HepG2 (cell line): ENCODE measurements around the gene RTF1. TPM values are rescaled to one million over a fixed set of nuclear protein-coding genes. Genes with fewer than 3 reads are reported as not detected.

Experiments used
- CREB1 ChIP-seq, 2 experiments: fragments of 450-650 bp in 1 of 2; IDR thresholded peaks; 2 replicates each; pipeline ENCODE4 v1.6.1; 2016 to 2017; ENCODE audit warnings: control low read depth in 1 of 2, mild to moderate bottlenecking in 1 of 2, missing compliant biosample characterization in 1 of 2, missing genetic modification characterization in 1 of 2
- ELF1 ChIP-seq: sonication (generic); formaldehyde crosslinking; IDR thresholded peaks from 2 replicates; pipeline ENCODE4 v1.4.0; 2020; ENCODE audit warnings: missing genetic modification reagents
- ESRRA ChIP-seq: sonication (generic); formaldehyde crosslinking; IDR thresholded peaks from 2 replicates; pipeline ENCODE4 v1.5.1; 2020; ENCODE audit warnings: mild to moderate bottlenecking, low read depth, missing genetic modification reagents
- GATAD1 ChIP-seq: IDR thresholded peaks from 2 replicates; pipeline ENCODE4 v1.6.1; 2016; ENCODE audit warnings: missing genetic modification reagents, missing compliant biosample characterization
- NR2F6 ChIP-seq, 2 experiments: IDR thresholded peaks; 2 replicates each; pipeline ENCODE4 v1.6.1; 2016; ENCODE audit warnings: antibody characterized with exemption in 1 of 2, mild to moderate bottlenecking in 1 of 2
- ONECUT2 ChIP-seq: sonication (generic); formaldehyde crosslinking; IDR thresholded peaks from 2 replicates; pipeline ENCODE4 v1.4.0; 2020; ENCODE audit warnings: missing genetic modification reagents
- PITX1 ChIP-seq: sonication (generic); formaldehyde crosslinking; IDR thresholded peaks from 2 replicates; pipeline ENCODE4 v1.5.1; 2020; ENCODE audit warnings: mild to moderate bottlenecking, missing genetic modification reagents
- ZBTB25 ChIP-seq: IDR thresholded peaks from 2 replicates; pipeline ENCODE4 v1.6.1; 2018; ENCODE audit warnings: missing genetic modification reagents
- ZNF276 ChIP-seq: sonication (generic); formaldehyde crosslinking; IDR thresholded peaks from 2 replicates; pipeline ENCODE4 v1.4.0; 2020; ENCODE audit warnings: mild to moderate bottlenecking, low read depth, missing genetic modification reagents
- ZNF350 ChIP-seq: sonication (generic); formaldehyde crosslinking; IDR thresholded peaks from 2 replicates; pipeline ENCODE4 v1.4.0; 2020; ENCODE audit warnings: mild to moderate bottlenecking, low read depth, missing genetic modification reagents, borderline replicate concordance
- ZNF580 ChIP-seq: IDR thresholded peaks from 2 replicates; pipeline ENCODE4 v1.6.1; 2016; ENCODE audit warnings: low read depth, borderline replicate concordance
- polyA plus RNA-seq, 8 experiments: library from polyadenylated mRNA; depleted of rRNA in 3 of 8; stranded (reverse) in 7 of 8; unstranded in 1 of 8; fragments of >200 nt; fragmentation: Illumina TruSeq in 4 of 8; extraction: Trizol in 4 of 8; gene quantifications; 2 replicates each; pipeline versions ENCODE4 v1.2.1 to v1.2.3, GENCODE V29; 2011 to 2016; ENCODE audit warnings: low read depth in 4 of 8, missing spikeins in 1 of 8, mixed read lengths in 1 of 8; ENCODE audit not compliant: insufficient read depth in 1 of 8
- total RNA-seq, 5 experiments: library from RNA; depleted of rRNA; stranded (reverse); fragments of >200 nt; fragmentation: Illumina TruSeq; extraction: Trizol; gene quantifications; 2 replicates each; pipeline ENCODE4 v1.2.3, GENCODE V29; 2016; ENCODE audit warnings: low read depth in 1 of 5
- TF ChIP-seq, protein P1 (sequence below): sonication (generic); formaldehyde crosslinking; IDR thresholded peaks from 2 replicates; pipeline ENCODE4 v1.4.0; 2020; ENCODE audit warnings: missing genetic modification reagents
- TF ChIP-seq, protein P2 (sequence below): sonication (generic); formaldehyde crosslinking; IDR thresholded peaks from 2 replicates; pipeline ENCODE4; 2020; ENCODE audit warnings: missing genetic modification reagents, mild to moderate bottlenecking, borderline replicate concordance
- TF ChIP-seq, protein P3 (sequence below): IDR thresholded peaks from 2 replicates; pipeline ENCODE4 v1.6.1; 2016; ENCODE audit warnings: missing compliant biosample characterization, missing genetic modification reagents, borderline replicate concordance

Gene RTF1
- total and polyA plus RNA-seq, 2 of the 13 experiments (the other 11 are each of a cell fraction or from before 2014, with no cell fraction given): 13.9 to 17.9 TPM

DNA sequence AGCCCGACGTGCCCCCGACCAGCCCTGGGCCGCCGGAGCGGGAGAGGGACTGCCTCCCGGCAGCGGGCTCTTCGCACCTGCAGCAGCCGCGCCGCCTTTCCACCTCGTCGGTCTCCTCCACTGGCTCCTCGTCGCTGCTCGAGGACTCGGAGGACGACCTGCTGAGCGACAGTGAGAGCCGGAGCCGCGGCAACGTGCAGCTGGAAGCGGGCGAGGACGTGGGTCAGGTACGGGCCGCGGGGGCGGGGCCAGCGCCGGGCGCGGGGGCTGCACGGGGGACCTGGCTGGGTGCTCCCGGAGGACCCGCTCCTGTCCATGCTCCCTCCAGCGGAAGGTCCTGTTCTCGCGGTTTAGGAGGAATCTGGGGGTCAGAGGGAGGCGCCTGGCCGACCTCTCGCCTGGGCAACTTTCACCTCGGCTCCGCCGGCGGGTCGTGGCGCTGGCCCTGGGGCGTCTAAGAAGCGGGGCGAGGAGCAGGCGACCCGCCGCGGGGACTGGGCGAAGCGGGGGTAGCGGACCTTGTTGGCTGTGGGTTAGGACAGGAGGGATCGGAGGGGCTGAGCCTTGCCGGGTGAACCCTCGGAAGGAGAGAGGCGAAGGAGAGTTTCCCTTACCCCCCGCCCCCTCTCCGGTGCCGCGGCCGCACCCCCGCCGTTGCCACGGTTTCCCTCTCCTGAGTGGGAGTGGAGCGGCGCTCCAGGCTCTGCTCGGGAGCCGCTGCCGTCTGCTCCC lies 77.5 kb downstream of the RTF1 start (continued):
- TF ChIP-seq, protein P1, sequence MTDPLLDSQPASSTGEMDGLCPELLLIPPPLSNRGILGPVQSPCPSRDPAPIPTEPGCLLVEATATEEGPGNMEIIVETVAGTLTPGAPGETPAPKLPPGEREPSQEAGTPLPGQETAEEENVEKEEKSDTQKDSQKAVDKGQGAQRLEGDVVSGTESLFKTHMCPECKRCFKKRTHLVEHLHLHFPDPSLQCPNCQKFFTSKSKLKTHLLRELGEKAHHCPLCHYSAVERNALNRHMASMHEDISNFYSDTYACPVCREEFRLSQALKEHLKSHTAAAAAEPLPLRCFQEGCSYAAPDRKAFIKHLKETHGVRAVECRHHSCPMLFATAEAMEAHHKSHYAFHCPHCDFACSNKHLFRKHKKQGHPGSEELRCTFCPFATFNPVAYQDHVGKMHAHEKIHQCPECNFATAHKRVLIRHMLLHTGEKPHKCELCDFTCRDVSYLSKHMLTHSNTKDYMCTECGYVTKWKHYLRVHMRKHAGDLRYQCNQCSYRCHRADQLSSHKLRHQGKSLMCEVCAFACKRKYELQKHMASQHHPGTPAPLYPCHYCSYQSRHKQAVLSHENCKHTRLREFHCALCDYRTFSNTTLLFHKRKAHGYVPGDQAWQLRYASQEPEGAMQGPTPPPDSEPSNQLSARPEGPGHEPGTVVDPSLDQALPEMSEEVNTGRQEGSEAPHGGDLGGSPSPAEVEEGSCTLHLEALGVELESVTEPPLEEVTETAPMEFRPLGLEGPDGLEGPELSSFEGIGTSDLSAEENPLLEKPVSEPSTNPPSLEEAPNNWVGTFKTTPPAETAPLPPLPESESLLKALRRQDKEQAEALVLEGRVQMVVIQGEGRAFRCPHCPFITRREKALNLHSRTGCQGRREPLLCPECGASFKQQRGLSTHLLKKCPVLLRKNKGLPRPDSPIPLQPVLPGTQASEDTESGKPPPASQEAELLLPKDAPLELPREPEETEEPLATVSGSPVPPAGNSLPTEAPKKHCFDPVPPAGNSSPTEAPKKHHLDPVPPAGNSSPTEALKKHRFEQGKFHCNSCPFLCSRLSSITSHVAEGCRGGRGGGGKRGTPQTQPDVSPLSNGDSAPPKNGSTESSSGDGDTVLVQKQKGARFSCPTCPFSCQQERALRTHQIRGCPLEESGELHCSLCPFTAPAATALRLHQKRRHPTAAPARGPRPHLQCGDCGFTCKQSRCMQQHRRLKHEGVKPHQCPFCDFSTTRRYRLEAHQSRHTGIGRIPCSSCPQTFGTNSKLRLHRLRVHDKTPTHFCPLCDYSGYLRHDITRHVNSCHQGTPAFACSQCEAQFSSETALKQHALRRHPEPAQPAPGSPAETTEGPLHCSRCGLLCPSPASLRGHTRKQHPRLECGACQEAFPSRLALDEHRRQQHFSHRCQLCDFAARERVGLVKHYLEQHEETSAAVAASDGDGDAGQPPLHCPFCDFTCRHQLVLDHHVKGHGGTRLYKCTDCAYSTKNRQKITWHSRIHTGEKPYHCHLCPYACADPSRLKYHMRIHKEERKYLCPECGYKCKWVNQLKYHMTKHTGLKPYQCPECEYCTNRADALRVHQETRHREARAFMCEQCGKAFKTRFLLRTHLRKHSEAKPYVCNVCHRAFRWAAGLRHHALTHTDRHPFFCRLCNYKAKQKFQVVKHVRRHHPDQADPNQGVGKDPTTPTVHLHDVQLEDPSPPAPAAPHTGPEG: 0 out of 2 replicates have a peak, but pooled peaks have one; percentile 22
- TF ChIP-seq, protein P2, sequence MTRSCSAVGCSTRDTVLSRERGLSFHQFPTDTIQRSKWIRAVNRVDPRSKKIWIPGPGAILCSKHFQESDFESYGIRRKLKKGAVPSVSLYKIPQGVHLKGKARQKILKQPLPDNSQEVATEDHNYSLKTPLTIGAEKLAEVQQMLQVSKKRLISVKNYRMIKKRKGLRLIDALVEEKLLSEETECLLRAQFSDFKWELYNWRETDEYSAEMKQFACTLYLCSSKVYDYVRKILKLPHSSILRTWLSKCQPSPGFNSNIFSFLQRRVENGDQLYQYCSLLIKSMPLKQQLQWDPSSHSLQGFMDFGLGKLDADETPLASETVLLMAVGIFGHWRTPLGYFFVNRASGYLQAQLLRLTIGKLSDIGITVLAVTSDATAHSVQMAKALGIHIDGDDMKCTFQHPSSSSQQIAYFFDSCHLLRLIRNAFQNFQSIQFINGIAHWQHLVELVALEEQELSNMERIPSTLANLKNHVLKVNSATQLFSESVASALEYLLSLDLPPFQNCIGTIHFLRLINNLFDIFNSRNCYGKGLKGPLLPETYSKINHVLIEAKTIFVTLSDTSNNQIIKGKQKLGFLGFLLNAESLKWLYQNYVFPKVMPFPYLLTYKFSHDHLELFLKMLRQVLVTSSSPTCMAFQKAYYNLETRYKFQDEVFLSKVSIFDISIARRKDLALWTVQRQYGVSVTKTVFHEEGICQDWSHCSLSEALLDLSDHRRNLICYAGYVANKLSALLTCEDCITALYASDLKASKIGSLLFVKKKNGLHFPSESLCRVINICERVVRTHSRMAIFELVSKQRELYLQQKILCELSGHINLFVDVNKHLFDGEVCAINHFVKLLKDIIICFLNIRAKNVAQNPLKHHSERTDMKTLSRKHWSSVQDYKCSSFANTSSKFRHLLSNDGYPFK (CRISPR knock-in tag): no peak
- TF ChIP-seq ESRRA (no peak), ZNF350 (no peak), GATAD1 (CRISPR knock-in tag) (no peak), ZNF276 (CRISPR knock-in tag) (no peak), ELF1 (CRISPR knock-in tag) (0 out of 2 replicates have a peak, but pooled peaks have one; percentile 20), ZNF580 (CRISPR knock-in tag) (no peak), NR2F6 (IDR thresholded peaks at IDR 0.05) (peak; percentile 11; the same call in 1 of the 2 replicates), NR2F6 (CRISPR knock-in tag; IDR thresholded peaks at IDR 0.05) (peak; percentile 63; the same call in 1 of the 2 replicates), CREB1 (IDR thresholded peaks at IDR 0.05) (no peak), CREB1 (CRISPR knock-in tag; IDR thresholded peaks at IDR 0.05) (no peak), ZBTB25 (CRISPR knock-in tag) (peak; percentile 74; the same call in 1 of the 2 replicates), ONECUT2 (no peak), PITX1 (0 out of 2 replicates have a peak, but pooled peaks have one; percentile 31)
- TF ChIP-seq, protein P3, sequence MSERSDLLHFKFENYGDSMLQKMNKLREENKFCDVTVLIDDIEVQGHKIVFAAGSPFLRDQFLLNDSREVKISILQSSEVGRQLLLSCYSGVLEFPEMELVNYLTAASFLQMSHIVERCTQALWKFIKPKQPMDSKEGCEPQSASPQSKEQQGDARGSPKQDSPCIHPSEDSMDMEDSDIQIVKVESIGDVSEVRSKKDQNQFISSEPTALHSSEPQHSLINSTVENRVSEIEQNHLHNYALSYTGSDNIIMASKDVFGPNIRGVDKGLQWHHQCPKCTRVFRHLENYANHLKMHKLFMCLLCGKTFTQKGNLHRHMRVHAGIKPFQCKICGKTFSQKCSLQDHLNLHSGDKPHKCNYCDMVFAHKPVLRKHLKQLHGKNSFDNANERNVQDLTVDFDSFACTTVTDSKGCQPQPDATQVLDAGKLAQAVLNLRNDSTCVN: 0 out of 2 replicates have a peak, but pooled peaks have one; percentile 20
